ENCODE measurements around the gene PRAME. TPM values are rescaled to one million over a fixed set of nuclear protein-coding genes. Genes with fewer than 3 reads are reported as not detected.

The PRAME gene
- total and polyA plus RNA-seq, 7 experiments from 2014 or later, result not detected

GRCh38 chr22:22538226-22538989 lies 20.7 kb downstream of the PRAME start:
- ChIA-PET POLR2A (no interaction called here), CTCF (no interaction called here)
- no peak overlapping the region for H3K4me3 ChIP-seq (ENCODE audit: low read length)
- no peaks in the 10 kb centered on the region for H3K4me1 Mint-ChIP-seq
- no peak overlapping the region for H3K27ac ChIP-seq (ENCODE audit: low read depth, low read length)
- peaks cover 0 to 12% (median 6%) of the 10 kb centered on the region in 5 donors for H3K27me3 Mint-ChIP-seq
- DNase-seq (no peak), ATAC-seq (no peak)
- no peak overlapping the region for H3K27ac Mint-ChIP-seq
- no peak overlapping the region for H3K4me3 Mint-ChIP-seq
- no peaks in the 10 kb centered on the region for H3K9me3 Mint-ChIP-seq
- H3K36me3 ChIP-seq (ENCODE audit: control insufficient read depth in 2 of 3, insufficient read depth in 3 of 3, low read length in 3 of 3), result no peaks in the 10 kb centered on the region
- H3K9me3 ChIP-seq (ENCODE audit: control insufficient read depth in 2 of 3, low read length in 3 of 3), result no peaks in the 10 kb centered on the region
- H3K36me3 Mint-ChIP-seq, result no peaks in the 10 kb centered on the region
- no peaks in the 10 kb centered on the region for H3K4me1 ChIP-seq (ENCODE audit: control insufficient read depth in 2 of 2, insufficient read depth in 2 of 2, low read length in 2 of 2)
- peaks cover 0 to 2% of the 10 kb centered on the region in 2 donors for H3K27me3 ChIP-seq (ENCODE audit: control insufficient read depth in 2 of 2, insufficient read depth in 2 of 2, low read length in 2 of 2)
- intact Hi-C loops (cut with micrococcal nuclease), result no loop called here

GRCh38 chr22:22536916-22537315 lies 22.1 kb downstream of the PRAME start:
- CTCF ChIA-PET, result no interaction called here
- POLR2A ChIA-PET, result interaction anchor here (0.6 kb wide), 1 partner anchor 42 kb away, joined by 3 read pairs; no protein-coding TSS in a partner anchor
- Mint-ChIP-seq H3K9me3 (no peaks in the 10 kb centered on the region), H3K36me3 (no peaks in the 10 kb centered on the region), H3K27me3 (peaks cover 0 to 11% (median 4%) of the 10 kb centered on the region in 5 donors), H3K4me1 (no peaks in the 10 kb centered on the region), H3K27ac (no peak overlapping the region), H3K4me3 (no peak overlapping the region)
- ATAC-seq (no peak), DNase-seq (no peak)
- Histone ChIP-seq H3K4me3 (ENCODE audit: low read length) (no peak overlapping the region), H3K27ac (ENCODE audit: low read depth, low read length) (no peak overlapping the region), H3K4me1 (ENCODE audit: control insufficient read depth in 2 of 2, insufficient read depth in 2 of 2, low read length in 2 of 2) (no peaks in the 10 kb centered on the region), H3K27me3 (ENCODE audit: control insufficient read depth in 2 of 2, insufficient read depth in 2 of 2, low read length in 2 of 2) (peaks cover 0 to under 1% of the 10 kb centered on the region in 2 donors), H3K9me3 (ENCODE audit: control insufficient read depth in 2 of 3, low read length in 3 of 3) (no peaks in the 10 kb centered on the region), H3K36me3 (ENCODE audit: control insufficient read depth in 2 of 3, insufficient read depth in 3 of 3, low read length in 3 of 3) (no peaks in the 10 kb centered on the region)
- intact Hi-C loops (cut with micrococcal nuclease), result no loop called here

- Mint-ChIP-seq H3K27me3 (peaks cover 0 to 11% (median 4%) of the 10 kb centered on the region in 5 donors), H3K9me3 (no peaks in the 10 kb centered on the region)
- CTCF ChIA-PET, result no interaction called here
Observed at GRCh38 chr22:22536515-22536914, 22.6 kb downstream of the PRAME start.

GRCh38 chr22:22535662-22536061 lies 23.4 kb downstream of the PRAME start:
- no peaks in the 10 kb centered on the region for H3K27me3 ChIP-seq (ENCODE audit: control insufficient read depth in 2 of 2, insufficient read depth in 2 of 2, low read length in 2 of 2)
- H3K36me3 ChIP-seq (ENCODE audit: control insufficient read depth in 2 of 3, insufficient read depth in 3 of 3, low read length in 3 of 3), result no peaks in the 10 kb centered on the region
- Mint-ChIP-seq H3K4me3 (no peak overlapping the region), H3K9me3 (no peaks in the 10 kb centered on the region), H3K27ac (no peak overlapping the region), H3K36me3 (no peaks in the 10 kb centered on the region), H3K27me3 (peaks cover 0 to 11% (median 4%) of the 10 kb centered on the region in 5 donors), H3K4me1 (no peaks in the 10 kb centered on the region)
- POLR2A ChIA-PET, result no interaction called here
- CTCF ChIA-PET, result no interaction called here
- no peak overlapping the region for H3K4me3 ChIP-seq (ENCODE audit: low read length)
- intact Hi-C loops (cut with micrococcal nuclease), result no loop called here
- no peaks in the 10 kb centered on the region for H3K9me3 ChIP-seq (ENCODE audit: control insufficient read depth in 2 of 3, low read length in 3 of 3)
- ATAC-seq (no peak), DNase-seq (no peak)
- no peaks in the 10 kb centered on the region for H3K4me1 ChIP-seq (ENCODE audit: control insufficient read depth in 2 of 2, insufficient read depth in 2 of 2, low read length in 2 of 2)
- H3K27ac ChIP-seq (ENCODE audit: low read depth, low read length), result no peak overlapping the region

More at GRCh38 chr22:22536515-22536914, 22.6 kb downstream of the PRAME start:
- Histone ChIP-seq H3K4me1 (ENCODE audit: control insufficient read depth in 2 of 2, insufficient read depth in 2 of 2, low read length in 2 of 2) (no peaks in the 10 kb centered on the region), H3K27ac (ENCODE audit: low read depth, low read length) (no peak overlapping the region), H3K27me3 (ENCODE audit: control insufficient read depth in 2 of 2, insufficient read depth in 2 of 2, low read length in 2 of 2) (no peaks in the 10 kb centered on the region), H3K4me3 (ENCODE audit: low read length) (no peak overlapping the region), H3K36me3 (ENCODE audit: control insufficient read depth in 2 of 3, insufficient read depth in 3 of 3, low read length in 3 of 3) (no peaks in the 10 kb centered on the region), H3K9me3 (ENCODE audit: control insufficient read depth in 2 of 3, low read length in 3 of 3) (no peaks in the 10 kb centered on the region)
- intact Hi-C loops (cut with micrococcal nuclease), result no loop called here
- DNase-seq (no peak), ATAC-seq (no peak)
- POLR2A ChIA-PET, result no interaction called here
- Mint-ChIP-seq H3K4me3 (no peak overlapping the region), H3K27ac (no peak overlapping the region), H3K36me3 (no peaks in the 10 kb centered on the region), H3K4me1 (no peaks in the 10 kb centered on the region)

- Mint-ChIP-seq H3K4me1 (no peaks in the 10 kb centered on the region), H3K4me3 (no peak overlapping the region), H3K27ac (no peak overlapping the region), H3K36me3 (no peaks in the 10 kb centered on the region), H3K9me3 (no peaks in the 10 kb centered on the region), H3K27me3 (peaks cover 0 to 11% (median 4%) of the 10 kb centered on the region in 5 donors)
- Histone ChIP-seq H3K4me1 (ENCODE audit: control insufficient read depth in 2 of 2, insufficient read depth in 2 of 2, low read length in 2 of 2) (no peaks in the 10 kb centered on the region), H3K27me3 (ENCODE audit: control insufficient read depth in 2 of 2, insufficient read depth in 2 of 2, low read length in 2 of 2) (no peaks in the 10 kb centered on the region), H3K4me3 (ENCODE audit: low read length) (no peak overlapping the region), H3K9me3 (ENCODE audit: control insufficient read depth in 2 of 3, low read length in 3 of 3) (no peaks in the 10 kb centered on the region), H3K27ac (ENCODE audit: low read depth, low read length) (no peak overlapping the region), H3K36me3 (ENCODE audit: control insufficient read depth in 2 of 3, insufficient read depth in 3 of 3, low read length in 3 of 3) (no peaks in the 10 kb centered on the region)
- intact Hi-C loops (cut with micrococcal nuclease), result no loop called here
- POLR2A ChIA-PET, result no interaction called here
- no peak for ATAC-seq
- DNase-seq, result no peak
- CTCF ChIA-PET, result no interaction called here
Observed at GRCh38 chr22:22534604-22535415, 24.3 kb downstream of the PRAME start.

- H3K36me3 Mint-ChIP-seq, result no peaks in the 10 kb centered on the region
- no peaks in the 10 kb centered on the region for H3K36me3 ChIP-seq (ENCODE audit: control insufficient read depth in 2 of 3, insufficient read depth in 3 of 3, low read length in 3 of 3)
- no peaks in the 10 kb centered on the region for H3K27me3 ChIP-seq (ENCODE audit: control insufficient read depth in 2 of 2, insufficient read depth in 2 of 2, low read length in 2 of 2)
- ATAC-seq, result no peak
- CTCF ChIA-PET, result no interaction called here
- intact Hi-C loops (cut with micrococcal nuclease), result no loop called here
- H3K27ac Mint-ChIP-seq, result no peak overlapping the region
- POLR2A ChIA-PET, result interaction anchor here (0.6 kb wide), 1 partner anchor 753 kb away, joined by 4 read pairs; no protein-coding TSS in a partner anchor
- no peak overlapping the region for H3K4me3 Mint-ChIP-seq
- no peaks in the 10 kb centered on the region for H3K4me1 ChIP-seq (ENCODE audit: control insufficient read depth in 2 of 2, insufficient read depth in 2 of 2, low read length in 2 of 2)
- H3K9me3 ChIP-seq (ENCODE audit: control insufficient read depth in 2 of 3, low read length in 3 of 3), result no peaks in the 10 kb centered on the region
- H3K27me3 Mint-ChIP-seq, result peaks cover 0 to 11% (median 6%) of the 10 kb centered on the region in 5 donors
- no peaks in the 10 kb centered on the region for H3K4me1 Mint-ChIP-seq
- DNase-seq, result no peak
- H3K4me3 ChIP-seq (ENCODE audit: low read length), result no peak overlapping the region
- no peak overlapping the region for H3K27ac ChIP-seq (ENCODE audit: low read depth, low read length)
- no peaks in the 10 kb centered on the region for H3K9me3 Mint-ChIP-seq
Observed at GRCh38 chr22:22533863-22534262, 25.2 kb downstream of the PRAME start.
